ENCODE results near the gene PTH1R.
A peak's percentile ranks its signal among the peaks of the same experiment; 100 is the strongest.

The PTH1R gene

GRCh38 chr3:46883054-46883829 is 5.7 kb downstream of the PTH1R start:
- DNase-seq: no peak

GRCh38 chr3:46883830-46884185 is 6.3 kb downstream of the PTH1R start:
- DNase-seq: no peak

- DNase-seq: no peak
These were observed 6.9 kb downstream of the PTH1R start for GRCh38 chr3:46884427-46884826.

- no peak for DNase-seq
These were observed 7.4 kb downstream of the PTH1R start for GRCh38 chr3:46884929-46885328.

GRCh38 chr3:46885612-46886011 is 8.1 kb downstream of the PTH1R start:
- no peak for DNase-seq

GRCh38 chr3:46887980-46888494 is 10.5 kb downstream of the PTH1R start:
- no peak for DNase-seq

GRCh38 chr3:46888705-46889104 is 11.2 kb downstream of the PTH1R start:
- peak in 6 of 14 donors; percentile 21 to 62 (median 40) for DNase-seq

- no peak for DNase-seq
These were observed 12.0 kb downstream of the PTH1R start for GRCh38 chr3:46889381-46890110.

- no peak for DNase-seq
These were observed 12.6 kb downstream of the PTH1R start for GRCh38 chr3:46890132-46890531.

GRCh38 chr3:46891132-46891531 is 13.6 kb downstream of the PTH1R start:
- DNase-seq: no peak

GRCh38 chr3:46892285-46893145 is 15.0 kb downstream of the PTH1R start:
- peak in 13 of 14 donors; percentile 24 to 83 (median 76) for DNase-seq

GRCh38 chr3:46893146-46893748 is 15.7 kb downstream of the PTH1R start:
- DNase-seq: no peak

GRCh38 chr3:46893763-46894162 is 16.2 kb downstream of the PTH1R start:
- DNase-seq: no peak

- no peak for DNase-seq
These were observed 16.7 kb downstream of the PTH1R start for GRCh38 chr3:46894256-46894655.

GRCh38 chr3:46895204-46895660 is 17.7 kb downstream of the PTH1R start:
- peak in 6 of 14 donors; percentile 12 to 51 (median 22) for DNase-seq

GRCh38 chr3:46895761-46896160 is 18.2 kb downstream of the PTH1R start:
- no peak for DNase-seq

GRCh38 chr3:46896386-46896785 is 18.9 kb downstream of the PTH1R start:
- DNase-seq: no peak

- no peak for DNase-seq
These were observed 19.5 kb downstream of the PTH1R start for GRCh38 chr3:46897031-46897430.

- DNase-seq: no peak
These were observed 20.4 kb downstream of the PTH1R start for GRCh38 chr3:46897829-46898320.

- peak in 1 of 14 donors; percentile 79 for DNase-seq
These were observed 21.0 kb downstream of the PTH1R start for GRCh38 chr3:46898321-46899150.
